ENCODE results near the gene GJA10.

DNA sequence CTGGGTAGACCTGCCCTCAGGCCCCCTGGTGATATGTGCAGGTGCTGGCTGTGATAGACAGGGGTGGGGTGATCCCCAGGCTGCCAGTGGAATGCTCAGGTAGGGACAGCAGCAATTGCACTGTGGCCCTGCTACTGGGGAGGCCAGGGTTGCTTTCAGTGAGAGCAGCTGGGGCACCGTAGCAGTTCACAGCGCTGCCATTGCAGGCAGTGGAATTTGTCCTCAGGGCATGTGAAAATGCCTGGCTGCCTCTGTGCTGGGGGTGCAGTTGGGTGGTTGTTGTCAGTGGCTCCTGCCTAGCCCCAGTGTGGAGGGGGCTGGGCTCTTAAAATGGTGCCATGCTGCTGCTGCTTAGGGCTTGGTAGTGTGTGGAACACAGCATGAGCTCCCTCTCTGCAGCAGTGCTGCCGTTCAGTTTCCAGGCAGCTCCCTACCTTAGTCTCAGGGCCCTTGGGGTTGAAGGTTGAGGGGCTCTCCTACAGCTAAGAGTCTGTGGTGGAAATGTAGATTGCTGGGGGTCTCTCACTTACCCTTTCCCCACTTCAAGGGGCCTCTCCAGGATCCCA, 23.6 kb downstream of the GJA10 start:
- TF ChIP-seq YY1 (IDR thresholded peaks at IDR 0.05; ENCODE audit: insufficient read depth, insufficient read length) (no peak), SUZ12 (IDR thresholded peaks at IDR 0.05; ENCODE audit: extremely low read depth, insufficient read depth, insufficient read length) (no peak), ZNF274 (IDR thresholded peaks at IDR 0.05; ENCODE audit: low read depth, low read length) (no peak)

Measured in NT2/D1 (cell line).